ENCODE data around the gene GRHL1.

GRCh38 chr2:9908639-9909038 is 42.9 kb upstream of the GRHL1 start:
- no peak for TF ChIP-seq CTCF (conservative IDR thresholded peaks at IDR 0.05; ENCODE audit: low read depth, low read length)
- TF ChIP-seq USF2 (IDR thresholded peaks at IDR 0.05; ENCODE audit: low read depth, low read length): no peak

All from IMR-90 (cell line).